IMR-90 (cell line): ENCODE measurements around the gene LRRC3C. TPM values are rescaled to one million over a fixed set of nuclear protein-coding genes. Genes with fewer than 3 reads are reported as not detected.
A peak's percentile ranks its signal among the peaks of the same experiment; 100 is the strongest.

ENCODE experiments used
- ATAC-seq: fragments of 200-7000 bp; cut with Tn5 transposase; 2 replicates; pipeline ENCODE4 v1.9.1; 2020; ENCODE audit warnings: low read depth, mild to moderate bottlenecking, moderate library complexity
- BruUV-seq: library from RNA; stranded (reverse); fragments of 400-500 nt; replicated peaks from 2 replicates; lab custom pipeline; 2021; lab: Mats Ljungman, UMichigan
- CTCF ChIA-PET: fragments of 300-600 bp; formaldehyde crosslinking; extraction: SDS; loops from one replicate; lab custom pipeline; 2021; ENCODE audit warnings: antibody characterized with exemption; lab: Yijun Ruan, JAX
- POLR2A ChIA-PET: fragments of 300-600 bp; sonication (Branson Sonifier 250); formaldehyde crosslinking; loops from one replicate; lab custom pipeline; 2022; ENCODE audit warnings: antibody characterized with exemption; ENCODE audit not compliant: unreplicated experiment; lab: Charles Lee
- DNase-seq: peaks from one replicate; pipeline ENCODE4 v3.0.0; 2013
- H2AFZ ChIP-seq: replicated peaks from 2 replicates; pipeline ENCODE3; 2013; ENCODE audit warnings: low read length, mild to moderate bottlenecking; ENCODE audit not compliant: poor library complexity
- H2AK5ac ChIP-seq: 2 replicates; pipeline ENCODE4 v1.6.1; 2013; ENCODE audit warnings: low read depth, low read length, inconsistent platforms
- H2AK9ac ChIP-seq: replicated peaks from 2 replicates; pipeline ENCODE3; 2013; ENCODE audit warnings: mild to moderate bottlenecking, low read depth, low read length, moderate library complexity; ENCODE audit not compliant: poor library complexity
- H2BK120ac ChIP-seq: 2 replicates; pipeline ENCODE4 v1.6.1; 2013; ENCODE audit warnings: low read depth, low read length, inconsistent platforms
- H2BK15ac ChIP-seq: 3 replicates; pipeline ENCODE4 v1.6.1; 2013; ENCODE audit warnings: low read depth, low read length, inconsistent platforms
- H2BK20ac ChIP-seq: 2 replicates; pipeline ENCODE4 v1.6.1; 2013; ENCODE audit warnings: low read depth, mild to moderate bottlenecking, inconsistent platforms, low read length, moderate library complexity
- H2BK5ac ChIP-seq: 2 replicates; pipeline ENCODE4 v1.6.1; 2013; ENCODE audit warnings: mild to moderate bottlenecking, low read depth, low read length, inconsistent platforms; ENCODE audit not compliant: poor library complexity, severe bottlenecking
- H3K14ac ChIP-seq: replicated peaks from 2 replicates; pipeline ENCODE4 v1.6.1; 2013; ENCODE audit warnings: low read depth, low read length, inconsistent platforms
- H3K18ac ChIP-seq: 2 replicates; pipeline ENCODE4 v1.6.1; 2013; ENCODE audit warnings: low read depth, low read length, control low read depth
- H3K23ac ChIP-seq: 2 replicates; pipeline ENCODE4 v1.6.1; 2013; ENCODE audit warnings: low read depth, low read length, inconsistent platforms
- H3K27ac ChIP-seq: 2 replicates; pipeline ENCODE4 v1.5.1; 2013; ENCODE audit warnings: mild to moderate bottlenecking, control low read depth, low read length; ENCODE audit not compliant: insufficient read depth
- H3K27me3 ChIP-seq: 2 replicates; pipeline ENCODE4 v1.6.1; 2013; ENCODE audit warnings: low read length; ENCODE audit not compliant: control insufficient read depth, insufficient read depth
- H3K36me3 ChIP-seq: 2 replicates; pipeline ENCODE4 v1.6.1; 2013; ENCODE audit warnings: low read length, mixed read lengths; ENCODE audit not compliant: control insufficient read depth, insufficient read depth
- H3K4ac ChIP-seq: 2 replicates; pipeline ENCODE4 v1.6.1; 2013; ENCODE audit warnings: low read depth, low read length, inconsistent platforms
- H3K4me1 ChIP-seq: 2 replicates; pipeline ENCODE4 v1.6.1; 2013; ENCODE audit warnings: low read length, mixed read lengths; ENCODE audit not compliant: control insufficient read depth, insufficient read depth
- H3K4me2 ChIP-seq: 2 replicates; pipeline ENCODE4 v1.6.1; 2013; ENCODE audit warnings: low read depth, mild to moderate bottlenecking, control low read depth, low read length, moderate library complexity
- H3K4me3 ChIP-seq: 2 replicates; pipeline ENCODE4 v1.5.1; 2013; ENCODE audit warnings: low read depth, mild to moderate bottlenecking, control low read depth, low read length, moderate library complexity; ENCODE audit not compliant: insufficient read depth
- H3K56ac ChIP-seq: 2 replicates; pipeline ENCODE4 v1.6.1; 2013; ENCODE audit warnings: low read length, inconsistent platforms; ENCODE audit not compliant: insufficient read depth; ENCODE audit errors: extremely low read depth
- H3K79me1 ChIP-seq, 2 experiments: 2 replicates each; pipeline ENCODE4 v1.6.1; 2013; ENCODE audit warnings: low read length in 2 of 2, inconsistent platforms in 1 of 2, low read depth in 1 of 2
- H3K9ac ChIP-seq: 2 replicates; pipeline ENCODE4 v1.6.1; 2013; ENCODE audit warnings: low read depth, low read length, control low read depth
- H3K9me1 ChIP-seq: 2 replicates; pipeline ENCODE4 v1.6.1; 2013; ENCODE audit warnings: low read length, inconsistent platforms; ENCODE audit not compliant: insufficient read depth
- H3K9me3 ChIP-seq: 2 replicates; pipeline ENCODE4 v1.6.1; 2013; ENCODE audit warnings: low read length; ENCODE audit not compliant: control insufficient read depth, insufficient read depth
- H4K20me1 ChIP-seq: 2 replicates; pipeline ENCODE4 v1.6.1; 2013; ENCODE audit warnings: low read length, inconsistent platforms; ENCODE audit not compliant: insufficient read depth
- H4K5ac ChIP-seq: 2 replicates; pipeline ENCODE4 v1.6.1; 2013; ENCODE audit warnings: mild to moderate bottlenecking, low read depth, low read length, control low read depth
- H4K8ac ChIP-seq, 2 experiments: 2 replicates each; pipeline ENCODE4 v1.6.1; 2013; ENCODE audit warnings: low read depth in 2 of 2, low read length in 2 of 2, control low read depth in 1 of 2, inconsistent platforms in 1 of 2
- H4K91ac ChIP-seq: 2 replicates; pipeline ENCODE4 v1.6.1; 2013; ENCODE audit warnings: low read depth, low read length, inconsistent platforms; ENCODE audit not compliant: insufficient read depth
- BHLHE40 ChIP-seq: fragments of 150-350 bp; IDR thresholded peaks from 2 replicates; pipeline ENCODE4 v1.6.1; 2016; ENCODE audit warnings: mild to moderate bottlenecking, low read depth, low read length
- CEBPB ChIP-seq: IDR thresholded peaks from 2 replicates; pipeline ENCODE4 v1.6.1; 2012; ENCODE audit warnings: low read depth, low read length, improper control_type of control experiment
- CHD1 ChIP-seq: IDR thresholded peaks from 2 replicates; pipeline ENCODE4 v1.6.1; 2012; ENCODE audit warnings: low read depth, low read length, improper control_type of control experiment
- ELK1 ChIP-seq: fragments of 150-350 bp; IDR thresholded peaks from 2 replicates; pipeline ENCODE4 v1.6.1; 2016; ENCODE audit warnings: low read depth, mild to moderate bottlenecking, low read length, moderate library complexity, borderline replicate concordance
- FOS ChIP-seq: fragments of 150-350 bp; IDR thresholded peaks from 2 replicates; pipeline ENCODE4 v1.6.1; 2016; ENCODE audit warnings: low read depth, low read length
- MAFK ChIP-seq: IDR thresholded peaks from 2 replicates; pipeline ENCODE4 v1.6.1; 2012; ENCODE audit warnings: low read depth, low read length, improper control_type of control experiment
- MAZ ChIP-seq: IDR thresholded peaks from 2 replicates; pipeline ENCODE4 v1.6.1; 2012; ENCODE audit warnings: low read depth, mild to moderate bottlenecking, low read length, improper control_type of control experiment, moderate library complexity, borderline replicate concordance
- MXI1 ChIP-seq: IDR thresholded peaks from 2 replicates; pipeline ENCODE4 v1.6.1; 2012; ENCODE audit warnings: low read depth, mild to moderate bottlenecking, low read length, moderate library complexity, borderline replicate concordance
- NFE2L2 ChIP-seq: fragments of 150-350 bp; IDR thresholded peaks from 2 replicates; pipeline ENCODE4 v1.6.1; 2016; ENCODE audit warnings: low read depth, mild to moderate bottlenecking, low read length
- POLR2A ChIP-seq: IDR thresholded peaks from 2 replicates; pipeline ENCODE4 v1.6.1; 2012; ENCODE audit warnings: mild to moderate bottlenecking, low read depth, low read length
- RAD21 ChIP-seq: IDR thresholded peaks from 2 replicates; pipeline ENCODE4 v1.6.1; 2012; ENCODE audit warnings: low read length, improper control_type of control experiment
- RCOR1 ChIP-seq: IDR thresholded peaks from 2 replicates; pipeline ENCODE4 v1.6.1; 2012; ENCODE audit warnings: mild to moderate bottlenecking, low read length, improper control_type of control experiment; ENCODE audit not compliant: insufficient replicate concordance
- RFX5 ChIP-seq: IDR thresholded peaks from 2 replicates; pipeline ENCODE4 v1.8.0; 2012; ENCODE audit warnings: low read depth, mild to moderate bottlenecking, low read length, moderate library complexity
- SMC3 ChIP-seq: fragments of 150-350 bp; IDR thresholded peaks from 2 replicates; pipeline ENCODE4 v1.6.1; 2016; ENCODE audit warnings: low read depth, mild to moderate bottlenecking, antibody characterized with exemption, low read length, moderate library complexity
- USF2 ChIP-seq: fragments of 150-350 bp; IDR thresholded peaks from 2 replicates; pipeline ENCODE4 v1.6.1; 2017; ENCODE audit warnings: mild to moderate bottlenecking, antibody characterized with exemption, low read length, low read depth
- WGBS, 2 experiments: methylation state at CpG; one replicate each; pipeline versions ENCODE4 v1.1.5 to v1.1.7; 2013; ENCODE audit warnings: missing lambda C conversion rate in 2 of 2; ENCODE audit not compliant: insufficient read length in 1 of 2; ENCODE audit errors: extremely low coverage in 2 of 2; 5-methylcytosine and 5-hydroxymethylcytosine counted together
- dilution Hi-C: fragments of 300-500 bp; cut with HindIII; formaldehyde crosslinking; loops from one replicate; pipeline ENCODE4 v1.14.3; 2018; ENCODE audit warnings: low sequenced_read_pairs; ENCODE audit not compliant: unreplicated experiment
- in situ Hi-C: fragments of 300-500 bp; cut with MboI; formaldehyde crosslinking; loops from 3 replicates; pipeline ENCODE4 v1.14.3; 2019; ENCODE audit warnings: low sequenced_read_pairs, inconsistent platforms, mixed read lengths
- intact Hi-C: fragments of 100-400 bp; cut with micrococcal nuclease; formaldehyde crosslinking; loops from 2 replicates; pipeline ENCODE4 v1.10.0; 2022
- polyA plus RNA-seq, 3 experiments: library from polyadenylated mRNA; depleted of rRNA; stranded (reverse); fragments of >200 nt; gene quantifications; 2 replicates each; pipeline ENCODE4 v1.2.3, GENCODE V29; 2012; ENCODE audit warnings: low replicate concordance in 1 of 3
- total RNA-seq: library from RNA; depleted of rRNA; stranded (reverse); fragments of >200 nt; gene quantifications from 2 replicates; pipeline ENCODE4 v1.2.3, GENCODE V29; 2012
- TF ChIP-seq, protein P1 (sequence below): conservative IDR thresholded peaks from 2 replicates; pipeline ENCODE4 v1.5.1; 2012; ENCODE audit warnings: mild to moderate bottlenecking, low read depth, low read length, improper control_type of control experiment

LRRC3C gene
- total and polyA plus RNA-seq, 2 of the 4 experiments (the other 2 are of a cell fraction) = not detected

GRCh38 chr17:39960524-39961041 is 33.1 kb downstream of the LRRC3C start:
- no peak for ATAC-seq
- dilution Hi-C loops (no loop called here), in situ Hi-C loops (no loop called here), intact Hi-C loops (no loop called here)
- Histone ChIP-seq H3K27ac (no peak overlapping the region), H3K36me3 (no peaks in the 10 kb centered on the region), H3K4me2 (no peak overlapping the region), H2BK15ac (no peak overlapping the region), H4K91ac (no peak overlapping the region), H4K5ac (no peak overlapping the region), H4K20me1 (no peaks in the 10 kb centered on the region), H3K14ac (no peak overlapping the region), H3K56ac (no peak overlapping the region), H3K4ac (no peak overlapping the region), H3K9me1 (no peaks in the 10 kb centered on the region), H3K23ac (peak overlapping the region; percentile 7; the same call in 1 of the 2 replicates), H3K9ac (no peak overlapping the region), H3K9me3 (no peaks in the 10 kb centered on the region), H3K27me3 (peaks cover 15% of the 10 kb centered on the region), H3K18ac (no peak overlapping the region), H2AK5ac (no peak overlapping the region), H3K4me1 (no peaks in the 10 kb centered on the region), H2BK20ac (no peak overlapping the region), H2BK5ac (no peak overlapping the region), H3K79me1 (no peaks in the 10 kb centered on the region), H3K4me3 (no peak overlapping the region), H4K8ac (no peak overlapping the region), H2BK120ac (no peak overlapping the region), H2AFZ (no peak overlapping the region), H2AK9ac (peak overlapping the region; percentile 50)
- TF ChIP-seq SMC3 = no peak
- TF ChIP-seq CEBPB = no peak
- TF ChIP-seq RAD21 = no peak
- TF ChIP-seq FOS = no peak
- TF ChIP-seq, protein P1, sequence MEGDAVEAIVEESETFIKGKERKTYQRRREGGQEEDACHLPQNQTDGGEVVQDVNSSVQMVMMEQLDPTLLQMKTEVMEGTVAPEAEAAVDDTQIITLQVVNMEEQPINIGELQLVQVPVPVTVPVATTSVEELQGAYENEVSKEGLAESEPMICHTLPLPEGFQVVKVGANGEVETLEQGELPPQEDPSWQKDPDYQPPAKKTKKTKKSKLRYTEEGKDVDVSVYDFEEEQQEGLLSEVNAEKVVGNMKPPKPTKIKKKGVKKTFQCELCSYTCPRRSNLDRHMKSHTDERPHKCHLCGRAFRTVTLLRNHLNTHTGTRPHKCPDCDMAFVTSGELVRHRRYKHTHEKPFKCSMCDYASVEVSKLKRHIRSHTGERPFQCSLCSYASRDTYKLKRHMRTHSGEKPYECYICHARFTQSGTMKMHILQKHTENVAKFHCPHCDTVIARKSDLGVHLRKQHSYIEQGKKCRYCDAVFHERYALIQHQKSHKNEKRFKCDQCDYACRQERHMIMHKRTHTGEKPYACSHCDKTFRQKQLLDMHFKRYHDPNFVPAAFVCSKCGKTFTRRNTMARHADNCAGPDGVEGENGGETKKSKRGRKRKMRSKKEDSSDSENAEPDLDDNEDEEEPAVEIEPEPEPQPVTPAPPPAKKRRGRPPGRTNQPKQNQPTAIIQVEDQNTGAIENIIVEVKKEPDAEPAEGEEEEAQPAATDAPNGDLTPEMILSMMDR = no peak
- TF ChIP-seq POLR2A = no peak
- no peak for TF ChIP-seq USF2
- no peak for TF ChIP-seq NFE2L2
- no peak for TF ChIP-seq MAZ
- no peak for TF ChIP-seq RCOR1
- TF ChIP-seq MXI1 = no peak
- TF ChIP-seq BHLHE40 = no peak
- no peak for TF ChIP-seq MAFK
- no peak for TF ChIP-seq RFX5
- no peak for TF ChIP-seq CHD1
- TF ChIP-seq ELK1 = no peak
- CTCF ChIA-PET = interaction anchor here (3.9 kb wide), 1 partner anchor 19 kb away, joined by 23 read pairs; the partner anchor contains the start of gene PSMD3
- POLR2A ChIA-PET = no interaction called here
- BruUV-seq = no TSS peak
- DNase-seq = no peak
- WGBS, 2 experiments = 0% methylated on average over 2 of the region's 8 CpGs; no CpG with 5 or more reads in 1 of the 2 experiments
